HG03571 (cell line): Measurements from ENCODE around the gene CLEC18A.
"Not testable (repeated sequence)": the region's sequence is repeated elsewhere in the genome, so short reads cannot be mapped to it uniquely, and the experiment has no call there.

ENCODE experiments used
- ATAC-seq: cut with Tn5 transposase; IDR thresholded peaks from one replicate; pipeline ENCODE4 v1.9.1; 2021; ENCODE audit not compliant: unreplicated experiment

CLEC18A gene

DNA sequence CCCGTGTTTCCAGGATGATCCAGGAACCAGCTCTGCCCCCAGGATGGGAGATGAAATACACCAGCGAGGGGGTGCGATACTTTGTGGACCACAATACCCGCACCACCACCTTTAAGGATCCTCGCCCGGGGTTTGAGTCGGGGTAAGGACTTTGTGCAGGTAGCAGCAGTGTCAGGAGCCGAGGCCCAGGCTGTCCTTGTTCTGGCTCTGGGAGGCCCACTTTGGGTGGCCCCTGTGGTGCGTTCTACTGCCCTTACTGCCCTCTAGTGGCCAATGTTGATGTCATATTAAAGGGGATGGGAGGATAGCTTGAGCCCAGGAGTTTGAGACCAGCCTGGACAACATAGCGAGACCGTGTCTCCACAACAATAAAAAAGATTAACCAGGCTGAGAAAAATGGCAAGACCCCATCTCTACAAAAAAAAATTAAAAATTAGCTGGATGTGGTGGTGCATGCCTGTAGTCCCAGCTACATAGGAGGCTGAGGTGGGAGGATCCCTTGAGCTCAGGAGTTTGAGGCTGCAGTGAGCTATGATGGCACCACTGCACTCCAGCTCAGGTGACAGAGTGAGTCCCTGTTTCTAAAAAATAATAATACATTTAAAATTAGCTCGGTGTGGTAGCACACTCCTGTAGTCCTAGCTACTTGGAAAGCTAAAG is 20.9 kb upstream of the CLEC18A start:
- ATAC-seq = no peak

DNA sequence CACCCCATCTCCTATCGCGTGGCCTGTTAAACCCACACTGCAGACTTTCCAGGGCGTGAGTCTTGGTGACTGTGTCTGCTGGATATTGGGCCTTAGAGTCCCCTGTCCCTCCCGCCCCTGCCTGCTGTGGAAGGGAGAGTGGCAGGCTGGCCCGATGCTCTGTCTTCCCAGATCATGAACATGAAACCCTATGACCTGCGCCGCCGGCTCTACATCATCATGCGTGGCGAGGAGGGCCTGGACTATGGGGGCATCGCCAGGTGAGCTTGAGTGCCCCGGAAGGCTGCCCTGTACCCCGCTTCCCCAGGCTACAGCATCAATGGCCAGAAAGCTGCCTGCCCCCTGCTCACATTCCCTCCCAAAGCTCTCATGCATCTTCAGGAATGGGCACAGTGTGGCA is 19.5 kb upstream of the CLEC18A start:
- no peak for ATAC-seq

- no peak for ATAC-seq
These were observed 18.9 kb upstream of the CLEC18A start for GRCh38 chr16:69932228-69932627.

DNA sequence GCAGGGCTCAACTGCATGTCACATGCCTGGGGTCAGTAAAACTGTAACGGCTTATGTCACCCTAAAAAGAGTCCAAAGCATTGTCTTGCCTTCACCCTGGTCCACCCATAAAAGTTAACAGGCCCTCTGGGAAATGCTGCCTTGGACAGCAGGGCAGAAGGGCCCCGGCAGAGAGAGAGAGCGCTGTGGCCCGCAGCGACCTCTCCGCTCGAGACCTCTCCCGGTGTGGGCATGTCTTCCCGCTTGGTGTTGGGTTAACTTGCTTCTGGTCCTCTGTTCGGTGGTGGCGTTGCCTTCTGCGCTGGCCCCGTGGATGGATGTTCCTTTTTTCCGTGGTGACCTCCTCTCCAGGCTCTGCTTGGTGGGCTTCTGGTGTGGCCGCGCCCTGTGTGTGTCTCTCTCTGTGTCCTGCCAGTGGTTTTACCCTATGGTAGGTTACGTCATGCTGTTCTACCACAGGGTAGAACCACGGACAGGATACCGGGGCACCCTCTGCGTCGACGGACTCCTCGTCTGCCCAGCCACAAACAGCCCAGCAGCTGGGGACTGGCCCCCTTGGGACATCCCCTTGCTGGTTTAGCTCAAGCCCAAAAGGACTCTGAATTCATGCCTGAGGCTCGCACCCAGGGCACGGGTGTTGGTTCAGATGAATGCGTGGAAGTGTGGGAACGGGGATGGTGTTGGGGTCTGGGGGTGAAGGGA is 18.3 kb upstream of the CLEC18A start:
- no peak for ATAC-seq

- no peak for ATAC-seq
These were observed 17.1 kb upstream of the CLEC18A start for GRCh38 chr16:69934044-69934443.

DNA sequence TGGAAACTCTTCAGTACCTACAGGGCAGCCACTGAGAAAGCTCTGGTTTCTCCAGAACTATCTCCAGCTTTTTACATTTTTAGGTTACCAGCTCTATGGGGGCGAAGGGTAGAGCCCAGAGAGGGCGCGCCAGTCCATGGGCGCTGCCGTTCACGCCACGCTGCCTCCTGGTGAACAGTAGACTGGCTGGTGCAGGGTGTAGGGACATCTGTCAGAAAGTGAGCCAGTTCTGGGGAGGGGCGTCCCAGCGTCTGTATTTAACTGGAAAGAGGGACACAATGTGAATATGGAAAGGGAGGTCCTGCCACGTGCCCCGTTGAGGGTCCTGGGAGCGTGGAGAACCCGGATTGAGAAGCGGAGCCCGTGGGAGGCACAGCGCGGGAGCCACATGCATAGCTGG is 16.4 kb upstream of the CLEC18A start:
- ATAC-seq = no peak

DNA sequence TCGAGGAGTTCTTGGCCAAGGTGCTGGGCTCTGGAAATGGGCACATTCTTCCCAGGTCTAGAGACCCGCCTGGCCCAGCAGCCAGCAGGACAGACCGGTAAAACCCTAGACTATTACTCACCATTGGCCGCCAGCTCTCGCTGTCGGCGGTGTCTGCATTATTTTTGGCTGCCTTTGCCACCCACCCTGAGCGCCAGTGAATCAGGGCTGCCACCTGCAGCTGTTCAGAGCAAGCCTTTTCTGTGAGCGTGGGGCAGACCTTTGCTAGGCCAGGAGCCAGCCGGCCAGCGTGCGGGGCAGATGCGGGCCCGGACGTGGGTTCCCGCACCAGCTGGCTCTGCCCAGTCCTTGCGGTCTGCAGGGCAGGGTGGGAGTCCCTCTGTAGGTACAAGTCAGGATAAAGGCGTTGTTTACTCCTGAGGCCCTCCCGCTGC is 15.8 kb upstream of the CLEC18A start:
- no peak for ATAC-seq

DNA sequence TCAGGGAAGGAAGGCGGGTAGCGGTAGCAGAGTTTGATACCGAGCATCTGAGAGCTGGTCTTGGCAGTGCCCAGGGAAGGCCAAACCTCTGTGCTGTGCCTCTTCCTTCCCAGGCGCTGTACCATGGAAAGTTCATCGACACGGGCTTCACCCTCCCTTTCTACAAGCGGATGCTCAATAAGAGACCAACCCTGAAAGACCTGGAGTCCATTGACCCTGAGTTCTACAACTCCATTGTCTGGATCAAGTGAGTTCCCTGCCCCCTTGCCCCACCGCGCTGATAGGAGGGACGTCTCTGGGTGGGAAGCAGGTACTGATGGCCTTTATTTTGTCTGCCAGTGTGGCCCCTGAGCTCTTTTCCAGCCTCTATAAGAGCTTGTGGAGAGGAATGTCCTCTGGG is 15.4 kb upstream of the CLEC18A start:
- no peak for ATAC-seq

GRCh38 chr16:69936252-69936651 is 14.9 kb upstream of the CLEC18A start:
- ATAC-seq = no peak

DNA sequence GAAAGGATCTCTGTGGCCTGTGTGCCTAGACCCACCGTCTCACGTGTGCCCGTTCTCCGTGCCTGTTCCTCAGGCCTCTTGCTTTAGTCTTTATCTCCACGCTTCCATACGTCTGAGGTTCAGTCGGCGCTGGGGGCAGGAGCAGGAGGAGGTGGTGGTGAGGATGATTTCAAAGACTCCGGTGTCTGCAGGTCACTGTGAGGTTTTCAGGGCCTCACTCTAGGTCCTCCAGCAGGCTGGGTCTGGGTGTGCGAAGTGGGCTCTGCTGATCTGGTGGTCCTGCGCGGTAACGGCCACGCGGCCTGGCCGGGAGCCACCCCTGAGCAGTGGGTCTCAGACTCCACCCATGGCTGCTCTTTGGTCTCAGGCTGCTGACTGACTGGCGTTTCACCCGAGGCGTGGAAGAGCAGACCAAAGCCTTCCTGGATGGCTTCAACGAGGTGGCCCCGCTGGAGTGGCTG is 14.4 kb upstream of the CLEC18A start:
- ATAC-seq = no peak

DNA sequence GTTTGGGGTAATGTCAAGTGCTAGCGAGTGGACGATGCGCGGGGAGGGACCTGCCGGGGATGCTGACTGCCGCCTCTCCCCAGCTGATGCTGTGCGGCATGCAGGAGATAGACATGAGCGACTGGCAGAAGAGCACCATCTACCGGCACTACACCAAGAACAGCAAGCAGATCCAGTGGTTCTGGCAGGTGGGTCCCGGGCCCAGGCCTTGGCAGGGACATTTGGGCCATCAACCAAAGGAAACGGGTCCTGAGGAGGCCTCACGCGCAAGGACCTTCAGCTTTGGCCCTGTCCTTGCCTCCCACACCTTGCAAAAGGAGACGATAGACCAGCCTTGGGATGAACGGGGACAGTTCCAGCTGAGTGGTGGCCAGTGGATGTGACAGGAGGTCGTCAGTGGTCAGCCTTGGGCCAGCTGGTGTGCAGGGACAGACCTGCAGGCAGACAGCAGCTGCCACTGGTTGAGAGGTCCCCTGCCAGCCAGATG is 13.6 kb upstream of the CLEC18A start:
- no peak for ATAC-seq

DNA sequence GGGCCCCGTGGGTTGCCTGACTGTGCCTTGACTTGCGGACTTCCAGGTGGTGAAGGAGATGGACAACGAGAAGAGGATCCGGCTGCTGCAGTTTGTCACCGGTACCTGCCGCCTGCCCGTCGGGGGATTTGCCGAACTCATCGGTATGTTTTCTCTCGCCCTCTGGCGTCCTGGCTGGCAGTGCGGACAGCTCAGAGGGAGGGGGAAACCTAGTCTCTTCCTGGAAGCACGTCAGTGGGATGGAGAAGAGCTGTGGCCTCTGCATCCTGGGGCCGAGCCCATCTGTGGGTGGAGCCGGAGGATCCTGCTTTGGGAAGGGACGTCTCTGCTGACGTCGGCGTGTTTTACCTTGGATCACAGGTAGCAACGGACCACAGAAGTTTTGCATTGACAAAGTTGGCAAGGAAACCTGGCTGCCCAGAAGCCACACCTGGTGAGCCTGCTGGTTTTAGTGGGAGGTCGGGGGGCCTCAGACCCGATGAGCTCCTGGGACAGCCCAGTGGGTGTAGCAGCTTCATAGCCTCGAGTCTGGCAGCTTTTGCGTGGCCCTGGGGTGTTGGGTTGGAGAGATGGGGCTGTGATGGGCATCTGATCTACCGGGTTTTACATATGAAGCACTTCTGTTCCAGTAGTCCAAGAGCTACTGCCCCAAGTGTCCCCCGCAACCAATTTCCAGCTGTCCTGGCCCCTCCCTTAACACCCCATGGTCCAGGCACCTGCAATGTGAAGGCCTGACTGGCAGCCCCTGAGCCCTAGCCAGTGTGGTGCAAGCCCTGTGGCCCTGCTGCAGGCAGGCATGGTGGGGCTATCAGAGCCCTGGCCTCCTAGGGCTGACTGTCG is 11.9 kb upstream of the CLEC18A start:
- no peak for ATAC-seq

DNA sequence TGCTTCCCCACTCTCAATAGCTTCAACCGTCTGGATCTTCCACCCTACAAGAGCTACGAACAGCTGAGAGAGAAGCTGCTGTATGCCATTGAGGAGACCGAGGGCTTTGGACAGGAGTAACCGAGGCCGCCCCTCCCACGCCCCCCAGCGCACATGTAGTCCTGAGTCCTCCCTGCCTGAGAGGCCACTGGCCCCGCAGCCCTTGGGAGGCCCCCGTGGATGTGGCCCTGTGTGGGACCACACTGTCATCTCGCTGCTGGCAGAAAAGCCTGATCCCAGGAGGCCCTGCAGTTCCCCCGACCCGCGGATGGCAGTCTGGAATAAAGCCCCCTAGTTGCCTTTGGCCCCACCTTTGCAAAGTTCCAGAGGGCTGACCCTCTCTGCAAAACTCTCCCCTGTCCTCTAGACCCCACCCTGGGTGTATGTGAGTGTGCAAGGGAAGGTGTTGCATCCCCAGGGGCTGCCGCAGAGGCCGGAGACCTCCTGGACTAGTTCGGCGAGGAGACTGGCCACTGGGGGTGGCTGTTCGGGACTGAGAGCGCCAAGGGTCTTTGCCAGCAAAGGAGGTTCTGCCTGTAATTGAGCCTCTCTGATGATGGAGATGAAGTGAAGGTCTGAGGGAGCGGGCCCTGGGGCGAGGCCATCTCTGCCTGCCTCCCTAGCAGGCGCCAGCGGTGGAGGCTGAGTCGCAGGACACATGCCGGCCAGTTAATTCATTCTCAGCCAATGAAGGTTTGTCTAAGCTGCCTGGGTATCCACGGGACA is 11.1 kb upstream of the CLEC18A start:
- no peak for ATAC-seq

DNA sequence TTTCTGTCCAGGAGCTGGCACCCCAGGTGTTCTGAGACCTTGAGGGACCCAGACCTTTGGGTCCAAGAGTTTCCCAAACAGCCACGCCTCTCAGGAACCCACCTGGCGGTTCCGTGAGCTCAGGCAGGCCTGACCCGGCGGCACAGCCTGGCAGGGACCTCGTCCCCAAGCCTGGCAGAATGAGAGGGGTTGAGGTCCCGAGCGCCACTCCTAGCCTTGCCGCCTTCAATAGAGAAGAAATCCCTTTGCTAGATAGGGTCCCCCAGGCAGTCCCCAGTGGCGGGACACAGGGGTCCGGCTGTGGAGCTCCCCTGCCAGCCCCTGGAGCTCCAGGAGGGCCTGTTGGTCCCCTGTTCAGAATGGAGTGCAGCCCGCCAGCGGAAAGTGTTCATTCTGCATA is 10.5 kb upstream of the CLEC18A start:
- no peak for ATAC-seq

GRCh38 chr16:69941251-69942098 is 9.7 kb upstream of the CLEC18A start:
- no peak for ATAC-seq

DNA sequence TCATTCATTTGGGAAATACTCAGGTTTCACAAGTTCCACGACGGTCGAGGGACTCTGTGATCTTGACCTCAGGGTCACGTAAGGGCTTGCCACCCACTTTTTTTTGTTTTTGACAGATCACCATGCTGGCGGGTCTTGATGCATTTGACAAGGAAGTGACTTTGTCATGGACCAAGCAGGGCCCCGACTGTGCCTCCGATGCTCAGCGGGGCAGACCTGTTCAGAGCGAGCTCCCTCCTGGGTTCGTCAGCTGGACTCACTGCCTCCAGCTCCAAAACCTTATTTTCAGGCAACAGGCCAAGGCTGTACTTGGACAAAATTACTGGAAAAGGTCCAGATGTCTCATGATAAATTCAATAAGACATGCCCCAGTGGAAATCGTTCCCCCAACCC is 9.0 kb upstream of the CLEC18A start:
- ATAC-seq = no peak

DNA sequence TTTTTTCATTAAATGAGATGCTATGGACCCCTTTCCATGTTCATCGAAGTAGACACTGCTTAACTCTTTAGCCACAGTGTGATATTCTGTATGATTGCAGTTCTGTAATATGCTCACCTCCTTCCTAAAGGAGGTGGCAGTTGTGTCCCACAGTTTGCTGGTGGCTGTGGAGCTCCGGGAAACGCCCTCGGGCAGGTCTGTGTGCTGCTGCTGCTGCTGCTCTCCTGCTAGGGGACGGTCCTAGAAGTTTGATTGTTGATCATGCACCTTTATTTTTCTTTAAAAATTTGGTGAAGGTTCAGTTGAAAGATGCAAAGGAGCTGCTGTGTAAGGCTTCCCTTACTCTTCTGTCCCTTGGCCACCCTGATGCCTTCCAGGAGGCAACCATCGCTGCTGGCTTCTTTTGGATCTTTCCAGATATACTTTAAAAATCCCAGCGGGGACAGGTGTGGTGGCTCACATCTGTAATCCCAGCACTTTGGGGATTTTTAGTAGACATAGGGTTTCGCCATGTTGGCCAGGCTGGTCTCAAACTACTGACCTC is 8.4 kb upstream of the CLEC18A start:
- no peak for ATAC-seq

- ATAC-seq = not testable (repeated sequence)
These were observed 7.7 kb upstream of the CLEC18A start for GRCh38 chr16:69943241-69944036.

- not testable (repeated sequence) for ATAC-seq
These were observed 723 bp upstream of the CLEC18A start for GRCh38 chr16:69950411-69950810.
